GM19023 (cell line): ENCODE measurements around the gene PACC1.
"Not testable (repeated sequence)": the region's sequence is repeated elsewhere in the genome, so short reads cannot be mapped to it uniquely, and the experiment has no call there.

Experiments
- ATAC-seq: cut with Tn5 transposase; IDR thresholded peaks from one replicate; pipeline ENCODE4 v1.9.1; 2021; ENCODE audit warnings: mild to moderate bottlenecking, moderate library complexity; ENCODE audit not compliant: unreplicated experiment

PACC1 gene

DNA sequence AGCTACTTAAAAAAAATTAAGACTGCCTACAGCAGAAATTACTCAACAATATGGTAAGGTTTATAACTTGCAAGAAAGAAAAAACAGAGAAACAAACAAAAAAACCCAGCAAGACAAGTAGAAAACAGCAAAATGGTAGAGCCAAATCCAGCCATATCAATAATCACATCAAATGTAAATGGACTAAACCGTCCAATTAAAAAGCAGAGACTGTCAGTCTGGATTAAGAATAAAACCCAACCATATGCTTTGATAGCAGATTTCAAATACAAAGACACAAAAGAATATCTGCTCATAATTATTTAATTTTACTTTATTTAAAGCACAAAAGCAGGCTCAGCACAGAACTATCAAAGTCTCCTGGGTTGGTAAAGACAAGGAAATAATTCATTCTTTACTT is 17.5 kb downstream of the PACC1 start:
- no peak for ATAC-seq

DNA sequence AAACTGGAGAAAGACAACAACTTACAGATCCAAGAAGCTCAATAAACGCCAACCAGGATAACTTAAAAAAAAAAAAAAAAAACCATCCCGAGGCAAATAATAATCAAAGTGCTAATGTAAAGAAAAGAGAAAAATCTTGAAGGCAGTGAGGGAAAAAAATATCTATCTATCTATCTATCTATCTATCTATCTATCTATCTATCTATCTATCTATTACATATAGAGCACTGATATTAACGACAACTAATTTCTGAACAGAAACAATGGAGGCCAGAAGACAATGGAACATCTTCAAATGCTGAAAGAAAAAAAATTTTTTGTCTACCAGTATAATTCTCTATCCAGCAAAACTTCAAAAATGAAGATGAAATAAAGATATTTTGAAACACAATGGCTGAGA is 18.0 kb downstream of the PACC1 start:
- no peak for ATAC-seq

GRCh38 chr1:212395678-212396437 is 18.8 kb downstream of the PACC1 start:
- ATAC-seq, result not testable (repeated sequence)

- ATAC-seq, result no peak
These were observed 25.5 kb downstream of the PACC1 start for GRCh38 chr1:212388985-212389716.

DNA sequence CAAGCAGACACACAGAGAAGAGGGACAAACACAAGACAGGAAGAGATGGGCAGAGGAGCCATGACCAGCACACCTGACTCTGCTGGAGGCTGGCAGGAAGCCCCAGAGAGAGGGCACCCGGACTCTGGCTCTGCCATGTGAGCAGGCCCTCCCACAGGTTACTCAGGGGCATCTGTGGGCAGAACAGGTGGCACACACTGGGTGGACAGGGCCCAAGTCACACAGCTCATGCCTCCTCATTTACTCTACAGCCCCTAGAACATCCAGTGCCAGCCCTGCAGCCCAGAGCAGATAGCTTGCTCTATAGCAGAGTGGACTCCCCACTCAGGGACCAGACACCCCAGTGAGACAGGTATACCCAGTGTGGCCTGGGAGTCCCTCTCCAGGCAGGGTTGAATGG is 28.7 kb downstream of the PACC1 start:
- no peak for ATAC-seq

DNA sequence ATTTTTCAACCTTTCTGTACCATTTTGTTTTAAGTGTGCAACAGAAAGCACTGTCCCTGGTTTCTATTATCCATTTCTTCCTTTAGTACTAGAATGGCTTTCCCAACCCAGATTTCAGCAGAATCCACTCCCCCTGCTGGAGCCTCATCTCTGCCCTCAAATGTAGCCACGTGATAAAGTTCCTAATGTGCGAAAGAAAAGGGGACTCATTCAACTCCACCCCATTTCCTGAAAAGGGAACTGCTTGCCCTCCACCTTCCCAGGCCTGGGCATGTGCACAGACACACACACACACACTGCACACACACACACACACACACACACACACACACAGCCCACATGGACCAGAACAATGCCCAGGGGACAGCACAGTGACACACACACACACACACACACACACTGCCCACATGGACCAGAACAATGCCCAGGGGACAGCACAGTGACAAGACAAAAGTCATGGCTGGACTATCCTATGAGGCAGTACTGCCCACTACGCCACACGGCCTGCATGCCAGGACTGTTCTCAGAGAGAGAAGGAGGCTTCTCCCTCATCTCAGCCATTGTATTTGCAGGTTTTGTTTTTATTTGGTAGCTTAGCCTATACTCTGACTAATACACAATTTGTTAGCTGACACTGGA is 33.2 kb downstream of the PACC1 start:
- ATAC-seq, result no peak

DNA sequence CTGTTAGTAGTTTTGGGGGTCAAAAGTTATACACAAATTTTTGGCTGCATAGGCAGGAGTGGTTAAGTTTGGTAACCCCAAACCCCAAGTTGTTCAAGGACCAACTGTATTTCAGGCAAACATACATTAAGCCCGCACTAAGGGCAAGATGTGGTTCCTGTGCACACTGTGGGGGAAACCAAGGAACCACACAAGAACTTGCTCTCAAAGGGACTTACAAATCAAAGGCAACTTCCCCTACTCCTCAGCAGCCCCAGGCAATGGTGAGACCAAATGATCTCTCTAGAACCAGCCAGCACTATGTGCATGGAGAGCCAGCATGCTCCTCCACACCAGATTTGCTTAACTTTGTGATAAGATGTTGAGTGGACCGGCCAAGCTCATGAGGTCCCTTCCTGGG is 35.3 kb downstream of the PACC1 start:
- ATAC-seq, result no peak

DNA sequence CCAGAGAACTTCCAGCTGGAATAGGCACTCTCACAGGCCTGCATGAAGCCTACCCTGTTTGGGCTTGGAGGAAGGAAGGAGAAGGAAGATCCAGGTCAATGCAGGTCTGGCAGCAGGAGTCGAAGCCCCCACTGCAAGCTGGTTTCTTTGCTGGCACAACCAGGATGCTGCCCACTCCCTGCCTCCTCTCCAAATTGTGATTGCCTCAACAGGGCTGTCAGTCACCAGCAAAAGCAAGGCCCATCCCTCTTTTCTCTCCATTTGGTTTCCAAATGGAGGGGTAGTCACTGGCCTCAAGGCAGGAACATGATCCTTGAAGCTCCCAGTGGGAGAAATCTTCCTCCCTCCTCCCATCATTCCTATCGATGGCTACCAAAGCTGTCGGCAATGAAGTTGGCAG is 37.0 kb downstream of the PACC1 start:
- no peak for ATAC-seq

- ATAC-seq, result no peak
These were observed 38.7 kb downstream of the PACC1 start for GRCh38 chr1:212375986-212376385.

DNA sequence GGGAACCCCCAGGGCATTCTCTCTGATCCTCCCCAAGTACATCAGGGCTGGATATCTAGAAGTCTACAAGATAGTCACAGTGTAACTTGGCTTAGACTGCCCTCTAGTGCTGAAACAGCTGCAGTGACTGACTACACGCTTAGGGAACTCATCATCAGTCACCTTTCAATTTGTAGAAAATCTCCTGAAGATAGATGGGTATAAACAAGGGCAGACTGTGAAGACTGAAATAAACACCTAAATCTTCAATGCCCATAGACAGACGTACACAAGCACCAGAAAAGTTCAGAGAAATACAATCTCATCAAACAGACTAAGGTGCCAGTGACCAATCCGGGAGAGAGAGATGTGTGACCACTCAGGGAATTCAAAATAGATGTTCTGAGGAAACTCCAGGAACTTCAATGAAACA is 46.6 kb downstream of the PACC1 start:
- ATAC-seq, result peak; percentile 71

GRCh38 chr1:212367474-212368072 is 47.1 kb downstream of the PACC1 start:
- no peak for ATAC-seq

DNA sequence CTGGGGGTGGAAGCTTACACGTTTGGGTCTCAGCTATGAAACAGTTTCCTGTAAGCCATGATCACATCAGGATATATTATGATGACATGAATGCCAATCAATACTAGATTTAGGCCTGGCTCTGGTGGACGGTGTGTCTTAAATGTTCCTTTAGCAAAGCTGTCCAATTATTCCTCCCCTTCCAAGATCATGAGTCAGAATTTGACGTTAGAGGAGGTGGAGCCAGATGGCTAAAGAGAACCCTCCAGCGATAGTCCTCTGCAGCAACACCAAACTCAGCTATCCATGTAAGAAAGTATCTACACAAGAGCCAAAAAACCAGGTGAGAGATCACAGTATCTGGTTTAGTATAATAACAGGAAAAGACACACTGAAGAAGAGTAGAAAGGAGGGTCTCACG is 47.8 kb downstream of the PACC1 start:
- no peak for ATAC-seq

DNA sequence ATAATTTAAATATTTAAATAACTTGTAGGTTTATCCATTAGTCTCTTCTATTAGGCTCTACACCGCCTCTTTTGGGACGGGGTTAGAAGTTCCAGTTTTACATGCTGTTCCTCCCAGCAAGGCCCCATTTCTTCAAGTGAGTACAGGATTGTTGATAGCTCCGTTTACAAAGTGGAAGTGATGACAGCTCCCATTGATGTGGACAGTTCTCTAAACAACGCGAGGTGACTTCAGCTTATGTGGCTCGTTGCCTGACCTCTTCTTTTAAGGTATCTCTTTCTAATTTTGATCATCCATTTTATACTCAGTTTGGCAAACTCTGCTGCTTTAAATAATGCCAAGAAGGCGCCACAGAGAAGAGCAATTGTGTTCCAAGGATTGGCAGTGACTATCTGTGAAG is 49.7 kb downstream of the PACC1 start:
- ATAC-seq, result no peak

DNA sequence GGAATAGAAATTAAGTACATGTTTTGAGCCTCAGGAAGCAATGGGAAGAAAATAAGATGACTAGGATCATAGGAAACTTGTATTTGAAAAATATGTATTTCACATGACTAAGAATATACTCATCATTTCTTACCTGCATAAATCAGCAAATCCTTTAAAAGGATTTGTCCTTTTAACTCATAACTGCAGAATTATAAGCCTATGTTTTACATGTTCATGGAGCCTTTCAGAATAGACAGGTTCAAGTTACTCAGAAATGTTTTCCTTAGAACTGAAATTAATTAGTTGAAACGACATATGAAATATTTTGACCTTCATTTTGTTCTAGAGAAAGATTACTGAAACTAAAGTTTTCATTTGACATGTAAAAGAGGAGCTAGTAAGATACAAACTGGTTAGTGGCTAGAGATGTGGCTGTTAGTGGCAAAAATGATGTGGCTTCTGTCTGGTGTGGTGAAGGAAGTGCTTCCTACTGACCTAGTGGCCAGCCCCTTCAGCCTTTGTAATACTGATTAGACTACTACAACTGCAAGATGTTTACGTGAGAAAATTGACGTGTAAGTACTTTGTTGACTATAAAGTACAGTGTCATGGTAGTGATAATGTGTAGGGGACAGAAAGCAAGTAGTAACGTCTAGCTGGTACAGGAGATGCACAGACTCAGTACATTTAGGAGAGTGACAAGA is 54.7 kb downstream of the PACC1 start:
- ATAC-seq, result no peak

- ATAC-seq, result no peak
These were observed 59.3 kb downstream of the PACC1 start for GRCh38 chr1:212355230-212355969.

DNA sequence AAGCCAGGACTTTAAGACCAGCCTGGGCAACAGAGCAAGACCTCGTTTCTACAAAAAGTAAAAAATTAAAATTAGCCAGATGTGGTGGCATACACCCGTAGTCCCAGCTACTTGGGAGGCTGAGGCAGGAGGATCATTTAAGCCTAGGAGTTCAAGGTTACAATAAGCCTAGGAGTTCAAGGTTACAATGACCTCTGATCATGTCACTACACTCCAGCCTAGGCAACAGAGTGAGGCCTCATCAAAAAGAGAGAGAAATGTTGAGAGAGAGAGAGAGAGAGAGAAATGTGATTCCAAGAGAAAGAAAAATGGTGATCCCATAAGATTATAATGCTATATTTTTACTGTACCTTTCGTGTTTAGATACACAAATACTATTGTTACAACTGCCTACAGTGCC is 60.2 kb downstream of the PACC1 start:
- no peak for ATAC-seq

GRCh38 chr1:212353181-212353580 is 61.5 kb downstream of the PACC1 start:
- ATAC-seq, result no peak

GRCh38 chr1:212351588-212352362 is 62.9 kb downstream of the PACC1 start:
- no peak for ATAC-seq

DNA sequence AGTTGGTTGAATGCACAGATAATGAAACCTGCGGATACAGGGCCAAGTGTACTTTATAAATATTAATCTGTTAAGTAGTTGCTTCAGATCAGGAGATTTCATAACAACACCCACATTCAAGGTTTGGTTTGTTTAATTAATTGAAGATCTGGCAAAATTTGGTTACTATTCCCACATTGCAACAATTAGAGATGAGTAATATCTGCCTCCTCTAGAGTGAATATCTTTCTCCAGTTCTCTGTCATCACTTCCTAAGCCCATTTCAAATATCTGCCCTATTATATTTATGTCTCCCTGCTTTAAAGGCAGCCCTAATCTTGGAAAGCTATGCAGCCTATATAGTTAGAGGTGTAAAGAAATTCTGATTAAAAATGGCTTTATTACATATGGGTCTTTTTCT is 68.1 kb downstream of the PACC1 start:
- no peak for ATAC-seq

DNA sequence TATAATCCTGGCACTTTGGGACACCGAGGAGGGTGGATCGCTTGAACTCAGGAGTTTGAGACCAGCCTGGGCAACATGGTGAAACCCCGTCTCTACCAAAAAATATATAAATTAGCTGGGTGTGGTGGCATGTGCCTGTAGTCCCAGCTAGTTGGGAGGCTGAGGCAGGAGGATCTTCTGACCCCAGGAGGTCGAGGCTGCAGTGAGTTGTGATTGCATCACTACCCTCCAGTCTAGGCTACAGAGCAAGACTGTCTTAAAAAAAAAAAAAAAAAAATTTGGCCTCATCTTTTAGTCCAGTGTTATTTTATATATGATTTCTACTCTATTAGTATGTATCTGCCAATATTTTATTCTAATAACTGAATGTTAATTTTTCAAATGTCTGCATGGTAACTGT is 69.8 kb downstream of the PACC1 start:
- ATAC-seq, result no peak
